ENCODE data around the gene SUSD6.
A peak's percentile ranks its signal among the peaks of the same experiment; 100 is the strongest.
"Not testable (repeated sequence)": the region's sequence is repeated elsewhere in the genome, so short reads cannot be mapped to it uniquely, and the experiment has no call there.

Gene SUSD6

GRCh38 chr14:69699243-69699642 lies 87.8 kb downstream of the SUSD6 start:
- not testable (repeated sequence) for DNase-seq

GRCh38 chr14:69699748-69700303 lies 88.4 kb downstream of the SUSD6 start:
- DNase-seq = no peak

GRCh38 chr14:69700575-69700974 lies 89.2 kb downstream of the SUSD6 start:
- no peak for DNase-seq

GRCh38 chr14:69701291-69701690 lies 89.9 kb downstream of the SUSD6 start:
- DNase-seq = no peak

GRCh38 chr14:69701857-69702256 lies 90.5 kb downstream of the SUSD6 start:
- no peak for DNase-seq

GRCh38 chr14:69703047-69704039 lies 91.9 kb downstream of the SUSD6 start:
- no peak for DNase-seq

- DNase-seq = no peak
Measured at GRCh38 chr14:69704319-69704718, 92.9 kb downstream of the SUSD6 start.

- no peak for DNase-seq
Measured at GRCh38 chr14:69705706-69706105, 94.3 kb downstream of the SUSD6 start.

GRCh38 chr14:69708049-69708448 lies 96.7 kb downstream of the SUSD6 start:
- DNase-seq = no peak

GRCh38 chr14:69708586-69709560 lies 97.5 kb downstream of the SUSD6 start:
- DNase-seq = no peak

GRCh38 chr14:69710378-69710777 lies 99.0 kb downstream of the SUSD6 start:
- no peak for DNase-seq

- DNase-seq = no peak
Measured at GRCh38 chr14:69711065-69711464, 99.7 kb downstream of the SUSD6 start.

GRCh38 chr14:69711477-69711876 lies 100.1 kb downstream of the SUSD6 start:
- DNase-seq = no peak

GRCh38 chr14:69711881-69712560 lies 100.6 kb downstream of the SUSD6 start:
- no peak for DNase-seq

- DNase-seq = peak; percentile 20
Measured at GRCh38 chr14:69712599-69713088, 101.2 kb downstream of the SUSD6 start.

GRCh38 chr14:69713209-69713781 lies 101.9 kb downstream of the SUSD6 start:
- DNase-seq = peak; percentile 67

GRCh38 chr14:69713993-69714679 lies 102.7 kb downstream of the SUSD6 start:
- DNase-seq = no peak

- DNase-seq = peak; percentile 55
Measured at GRCh38 chr14:69715725-69716477, 104.5 kb downstream of the SUSD6 start.

- DNase-seq = no peak
Measured at GRCh38 chr14:69716478-69717187, 105.2 kb downstream of the SUSD6 start.

GRCh38 chr14:69718614-69719013 lies 107.2 kb downstream of the SUSD6 start:
- not testable (repeated sequence) for DNase-seq
